HAP-1 (cell line): Measurements from ENCODE around the gene ADAM8.
"Not testable (repeated sequence)": the region's sequence is repeated elsewhere in the genome, so short reads cannot be mapped to it uniquely, and the experiment has no call there.

Source experiments
- DNase-seq, 2 experiments: peaks; one replicate each; pipeline ENCODE4 v3.0.0-alpha.2; 2016 to 2020; ENCODE audit warnings: low spot score in 2 of 2
- H3K27me3 ChIP-seq: fragments of 250-450 bp; sonication (Bioruptor Pico); 2 replicates; pipeline ENCODE4 v1.5.1; 2020; ENCODE audit warnings: low read depth, mild to moderate bottlenecking, moderate library complexity
- H3K36me3 ChIP-seq: fragments of 250-450 bp; sonication (Bioruptor Pico); replicated peaks from 2 replicates; pipeline ENCODE4 v1.5.1; 2020; ENCODE audit warnings: mild to moderate bottlenecking
- H3K4me1 ChIP-seq: fragments of 250-450 bp; sonication (Bioruptor Pico); 2 replicates; pipeline ENCODE4 v1.5.1; 2020; ENCODE audit warnings: mild to moderate bottlenecking
- H3K4me3 ChIP-seq: fragments of 250-450 bp; sonication (Bioruptor Pico); 2 replicates; pipeline ENCODE4 v1.5.1; 2020; ENCODE audit warnings: mild to moderate bottlenecking, moderate library complexity
- H3K9me3 ChIP-seq: fragments of 250-450 bp; sonication (Bioruptor Pico); 2 replicates; pipeline ENCODE4 v1.5.1; 2020; ENCODE audit warnings: mild to moderate bottlenecking, moderate library complexity
- in situ Hi-C: fragments of 300-500 bp; cut with MboI; formaldehyde crosslinking; loops from 3 replicates; pipeline ENCODE4 v1.14.3; 2020; ENCODE audit warnings: low sequenced_read_pairs, inconsistent platforms, mixed read lengths

The ADAM8 gene

DNA sequence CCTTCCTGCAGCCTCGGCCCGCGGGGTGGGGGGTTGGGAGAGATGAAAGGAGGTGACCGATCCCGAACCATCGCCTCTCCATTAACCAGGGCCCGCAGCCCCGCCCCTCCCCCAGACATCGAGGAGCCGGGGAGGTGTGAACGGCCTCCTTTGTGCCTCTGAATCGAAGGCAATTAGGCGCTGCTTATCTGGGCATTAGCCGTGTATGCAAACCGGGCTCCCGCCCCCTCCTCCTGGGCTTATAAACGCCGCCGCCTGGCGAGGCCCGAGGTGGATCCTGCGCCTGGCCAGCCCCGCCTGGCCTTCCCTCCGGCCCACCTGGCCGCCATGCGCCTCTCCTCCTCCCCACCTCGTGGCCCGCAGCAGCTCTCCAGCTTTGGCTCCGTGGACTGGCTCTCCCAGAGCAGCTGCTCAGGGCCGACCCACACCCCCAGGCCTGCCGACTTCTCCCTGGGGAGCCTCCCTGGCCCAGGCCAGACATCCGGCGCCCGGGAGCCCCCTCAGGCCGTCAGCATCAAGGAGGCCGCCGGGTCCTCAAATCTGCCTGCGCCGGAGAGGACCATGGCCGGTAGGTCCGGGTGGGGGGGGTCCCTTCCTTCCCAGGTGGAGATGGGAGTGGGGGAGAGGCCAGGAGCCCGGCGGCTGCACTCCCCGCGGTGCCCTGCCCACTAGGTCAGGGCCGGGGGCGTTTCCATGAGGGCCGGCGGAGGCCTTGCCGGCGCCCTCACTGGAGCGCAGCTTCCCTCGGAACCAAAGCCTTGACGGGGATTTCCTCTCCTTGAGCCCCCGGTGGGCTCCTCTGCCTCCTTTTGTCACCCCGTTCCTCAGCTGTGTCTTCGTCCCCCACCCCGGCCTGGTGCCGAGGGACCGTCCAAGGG, 38.8 kb downstream of the ADAM8 start, which contains the start of gene VENTX:
VENTX (plus strand) TSS at position 268 of the 878 bp plus-strand sequence; CDS start at position 328, 60 bp downstream.
- H3K4me3 ChIP-seq = no peak within 1 kb of the TSS
- no peak for DNase-seq
- H3K9me3 ChIP-seq = no peaks in the 10 kb centered on the region
- no peaks in the 10 kb centered on the region for H3K27me3 ChIP-seq
- in situ Hi-C loops = no loop called here
- no peaks in the 10 kb centered on the region for H3K4me1 ChIP-seq
- no peaks in the 10 kb centered on the region for H3K36me3 ChIP-seq

GRCh38 chr10:133237241-133237587, 39.5 kb downstream of the ADAM8 start:
- in situ Hi-C loops = no loop called here
- no peaks in the 10 kb centered on the region for H3K36me3 ChIP-seq
- DNase-seq = no peak
- no peaks in the 10 kb centered on the region for H3K9me3 ChIP-seq
- no peaks in the 10 kb centered on the region for H3K4me1 ChIP-seq
- no peaks in the 10 kb centered on the region for H3K27me3 ChIP-seq
- no peak overlapping the region for H3K4me3 ChIP-seq

GRCh38 chr10:133236401-133237240, 40.0 kb downstream of the ADAM8 start:
- DNase-seq = no peak
- no peaks in the 10 kb centered on the region for H3K36me3 ChIP-seq
- no peak overlapping the region for H3K4me3 ChIP-seq
- no peaks in the 10 kb centered on the region for H3K27me3 ChIP-seq
- in situ Hi-C loops = no loop called here
- no peaks in the 10 kb centered on the region; the same call in 1 of the 2 replicates for H3K4me1 ChIP-seq
- no peaks in the 10 kb centered on the region for H3K9me3 ChIP-seq

- Histone ChIP-seq H3K27me3 (no peaks in the 10 kb centered on the region), H3K4me3 (no peak overlapping the region), H3K4me1 (no peaks in the 10 kb centered on the region; the same call in 1 of the 2 replicates), H3K36me3 (no peaks in the 10 kb centered on the region), H3K9me3 (no peaks in the 10 kb centered on the region)
- in situ Hi-C loops = no loop called here
- no peak for DNase-seq
Measured at GRCh38 chr10:133235932-133236331, 40.7 kb downstream of the ADAM8 start.

DNA sequence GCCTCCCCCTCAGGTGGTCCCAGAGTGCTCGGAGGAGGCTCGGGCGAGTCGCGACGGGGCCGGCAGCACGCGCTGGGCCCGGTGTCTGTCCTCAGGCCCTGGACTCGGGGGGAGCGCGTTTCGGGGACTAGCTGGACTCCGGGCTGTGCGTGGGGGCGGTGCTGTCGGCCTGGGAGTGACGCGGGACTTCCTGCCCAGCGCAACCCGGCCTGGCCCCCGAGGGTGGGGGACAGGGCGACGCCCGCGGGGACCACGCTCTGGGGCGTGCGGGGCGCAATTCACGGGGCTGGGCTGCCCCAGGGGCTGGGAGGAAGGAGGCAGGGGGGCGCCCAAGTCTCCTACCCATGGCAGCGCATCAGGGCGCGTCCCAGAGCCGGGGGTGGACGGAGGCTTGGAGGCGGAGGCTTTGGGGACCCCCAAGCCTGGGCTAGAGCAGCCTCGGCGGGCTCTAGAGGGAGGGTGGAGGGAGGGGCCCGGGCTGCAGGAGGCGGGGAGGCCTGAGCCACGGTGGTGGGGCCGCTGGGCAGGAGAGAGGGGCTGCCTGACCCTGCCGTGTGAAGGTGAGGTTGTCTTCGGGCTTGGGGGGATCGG, 41.3 kb downstream of the ADAM8 start:
- Histone ChIP-seq H3K4me1 (no peaks in the 10 kb centered on the region; the same call in 1 of the 2 replicates), H3K4me3 (no peak overlapping the region), H3K27me3 (no peaks in the 10 kb centered on the region), H3K9me3 (no peaks in the 10 kb centered on the region), H3K36me3 (no peaks in the 10 kb centered on the region)
- in situ Hi-C loops = no loop called here
- DNase-seq = no peak

DNA sequence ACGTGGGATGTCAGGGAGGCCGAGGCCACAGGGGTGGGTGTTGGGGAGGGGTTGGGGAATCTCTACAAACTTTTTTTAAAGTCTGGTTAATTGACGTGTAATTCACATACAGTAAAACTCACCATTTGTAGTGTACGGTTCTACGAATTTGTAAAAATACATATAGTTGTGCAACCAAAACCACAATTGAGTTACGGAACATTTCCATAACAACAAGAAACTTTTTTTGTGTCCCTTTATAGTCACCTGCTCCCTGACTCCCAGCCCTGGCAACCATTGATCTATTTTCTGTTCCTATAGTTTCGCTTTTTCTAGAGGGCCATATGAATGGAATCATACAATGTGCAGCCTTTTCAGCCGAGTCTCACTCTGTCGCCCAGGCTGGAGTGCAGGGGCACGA, 41.9 kb downstream of the ADAM8 start:
- H3K4me3 ChIP-seq, DNase-seq, H3K4me1 ChIP-seq, in situ Hi-C loops, H3K36me3 ChIP-seq, H3K9me3 ChIP-seq, H3K27me3 ChIP-seq: not testable (repeated sequence)

DNA sequence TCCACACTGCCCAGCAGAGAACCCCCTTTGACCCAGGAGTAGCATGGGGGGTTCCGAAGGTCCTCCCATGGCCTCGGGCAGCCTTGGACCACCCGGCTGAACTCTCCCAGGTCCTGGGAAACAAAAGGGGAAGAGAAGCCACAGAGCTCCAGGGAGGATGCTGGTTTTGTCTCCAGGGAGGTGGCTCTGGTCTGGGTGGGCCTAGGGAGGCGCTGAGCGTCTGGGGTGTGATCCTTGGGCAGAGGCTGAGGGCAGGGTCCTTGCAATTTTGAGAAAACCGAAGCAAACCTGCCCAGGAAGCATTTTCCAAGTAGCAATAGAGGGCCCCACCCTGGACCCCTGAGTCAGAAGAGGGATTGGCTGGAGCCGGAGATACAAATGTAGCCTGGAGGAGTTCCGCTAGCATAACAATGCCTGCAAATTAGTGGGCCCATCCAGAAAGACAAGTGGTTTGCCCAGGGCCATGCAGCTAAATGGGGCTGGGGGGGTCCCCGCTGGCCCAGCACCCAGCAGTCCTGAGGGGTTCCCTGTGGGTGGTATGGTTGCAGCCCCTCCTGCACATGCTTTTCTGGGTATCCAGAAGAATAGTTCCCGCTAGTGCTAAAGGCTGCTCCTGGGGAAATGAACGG, 44.6 kb downstream of the ADAM8 start:
- Histone ChIP-seq H3K4me3 (no peak overlapping the region), H3K36me3 (no peaks in the 10 kb centered on the region), H3K9me3 (no peaks in the 10 kb centered on the region), H3K27me3 (peaks cover 12% of the 10 kb centered on the region), H3K4me1 (no peaks in the 10 kb centered on the region; the same call in 1 of the 2 replicates)
- DNase-seq = peak in 1 of 2 experiments; percentile 40
- in situ Hi-C loops = no loop called here

DNA sequence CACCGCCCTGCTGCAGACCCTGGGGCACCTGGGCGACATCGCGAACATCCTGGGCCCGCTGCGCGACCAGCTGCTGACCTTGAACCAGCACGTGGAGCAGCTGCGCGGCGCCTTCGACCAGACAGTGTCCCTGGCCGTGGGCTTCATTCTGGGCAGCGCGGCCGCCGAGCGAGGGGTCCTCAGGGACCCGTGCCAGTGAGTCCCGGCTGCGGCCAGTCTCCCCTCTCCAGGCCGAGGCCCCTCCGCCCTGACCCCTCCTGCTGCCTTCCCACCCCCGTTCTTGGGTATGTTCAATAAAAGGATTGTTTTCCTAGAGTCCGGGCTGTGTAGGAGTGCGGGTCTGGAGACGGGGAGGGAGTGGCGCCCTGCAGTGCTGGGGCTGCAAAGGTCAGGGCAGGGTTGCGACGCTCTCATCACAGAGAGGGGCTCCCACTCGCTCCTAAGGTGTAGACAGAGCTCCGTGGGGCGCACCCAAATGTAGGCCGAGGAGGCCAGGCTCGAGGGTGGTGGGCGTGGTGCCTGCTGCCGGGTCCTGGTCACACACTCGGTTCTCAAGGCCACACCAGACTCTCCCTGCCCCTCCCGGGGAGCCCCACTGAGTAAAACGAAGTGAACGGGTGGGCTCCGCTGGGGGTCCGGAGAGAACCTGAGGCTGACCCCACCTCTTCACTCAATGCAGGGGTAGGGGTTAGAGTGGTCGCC, 45.3 kb downstream of the ADAM8 start:
- DNase-seq = no peak
- Histone ChIP-seq H3K36me3 (no peaks in the 10 kb centered on the region), H3K27me3 (peaks cover 12% of the 10 kb centered on the region), H3K4me3 (peak overlapping the region; percentile 3; the same call in 1 of the 2 replicates), H3K9me3 (no peaks in the 10 kb centered on the region), H3K4me1 (no peaks in the 10 kb centered on the region; the same call in 1 of the 2 replicates)
- in situ Hi-C loops = no loop called here

- peak; percentile 12 to 70 for DNase-seq
- no peaks in the 10 kb centered on the region; the same call in 1 of the 2 replicates for H3K4me1 ChIP-seq
- no peaks in the 10 kb centered on the region for H3K9me3 ChIP-seq
- in situ Hi-C loops = no loop called here
- H3K36me3 ChIP-seq = no peaks in the 10 kb centered on the region
- H3K4me3 ChIP-seq = peak overlapping the region; percentile 16; the same call in 1 of the 2 replicates
- H3K27me3 ChIP-seq = peaks cover 12% of the 10 kb centered on the region
Measured at GRCh38 chr10:133230387-133231195, 46.1 kb downstream of the ADAM8 start.

DNA sequence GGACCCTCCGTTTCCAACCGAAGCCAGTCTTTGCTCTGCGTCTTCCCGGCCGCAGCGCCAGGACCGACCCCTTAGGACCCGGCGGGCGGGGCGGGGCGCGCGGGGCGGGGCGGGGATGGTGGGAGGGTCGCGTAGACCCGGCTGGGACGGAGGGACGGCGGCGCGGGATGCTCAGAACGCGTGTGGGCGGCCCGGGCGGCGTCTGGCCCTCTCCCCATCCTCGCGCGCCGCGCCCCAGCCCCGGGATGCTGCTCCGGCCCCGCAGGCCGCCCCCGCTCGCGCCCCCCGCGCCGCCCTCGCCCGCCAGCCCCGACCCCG, 46.7 kb downstream of the ADAM8 start, which contains the start of gene UTF1:
UTF1 (plus strand) TSS at position 174 of the 318 bp plus-strand sequence; CDS start at position 246, 72 bp downstream.
- H3K4me3 ChIP-seq = peak within 1 kb of the TSS; percentile 16
- in situ Hi-C loops = no loop called here
- H3K36me3 ChIP-seq = no peaks in the 10 kb centered on the region
- H3K27me3 ChIP-seq = peaks cover 12% of the 10 kb centered on the region
- DNase-seq = peak in 1 of 2 experiments; percentile 59
- H3K4me1 ChIP-seq = no peaks in the 10 kb centered on the region; the same call in 1 of the 2 replicates
- no peaks in the 10 kb centered on the region for H3K9me3 ChIP-seq

- in situ Hi-C loops = no loop called here
- Histone ChIP-seq H3K9me3 (no peaks in the 10 kb centered on the region), H3K4me1 (no peaks in the 10 kb centered on the region; the same call in 1 of the 2 replicates), H3K36me3 (no peaks in the 10 kb centered on the region), H3K4me3 (peak overlapping the region; percentile 16), H3K27me3 (peaks cover 12% of the 10 kb centered on the region)
- DNase-seq = no peak
Measured at GRCh38 chr10:133229265-133230043, 47.2 kb downstream of the ADAM8 start.
